Activated naive CD8-positive, alpha-beta T cell treated with anti-CD3 and anti-CD28 coated beads, Interleukin-2, amount 50 U/mL, for 24 hours (primary cell): ENCODE results near the gene LURAP1L.

ENCODE experiments used
- ATAC-seq: fragments of 150-1000 bp; cut with Tn5 transposase; one replicate; pipeline ENCODE4 v1.10.0; 2021
- DNase-seq: peaks from one replicate; pipeline ENCODE4 v3.0.0; 2021
- H3K27ac Mint-ChIP-seq: one replicate; pipeline ENCODE4 v1.8.0; 2021; ENCODE audit warnings: mild to moderate bottlenecking, mixed read lengths
- H3K27me3 Mint-ChIP-seq: one replicate; pipeline ENCODE4 v1.8.0; 2021; ENCODE audit warnings: mixed read lengths
- H3K36me3 Mint-ChIP-seq: one replicate; pipeline ENCODE4 v1.8.0; 2021; ENCODE audit warnings: low read depth, mixed read lengths
- H3K4me1 Mint-ChIP-seq: one replicate; pipeline ENCODE4 v1.8.0; 2021; ENCODE audit warnings: mixed read lengths
- H3K4me3 Mint-ChIP-seq: one replicate; pipeline ENCODE4 v1.8.0; 2021; ENCODE audit warnings: mild to moderate bottlenecking, moderate library complexity, mixed read lengths
- H3K9me3 Mint-ChIP-seq: one replicate; pipeline ENCODE4 v1.8.0; 2021; ENCODE audit warnings: mixed read lengths

Gene LURAP1L

GRCh38 chr9:12785941-12786340 is 11.1 kb downstream of the LURAP1L start:
- H3K36me3 Mint-ChIP-seq = no peaks in the 10 kb centered on the region
- no peaks in the 10 kb centered on the region for H3K4me1 Mint-ChIP-seq
- DNase-seq = no peak
- no peaks in the 10 kb centered on the region for H3K27me3 Mint-ChIP-seq
- H3K9me3 Mint-ChIP-seq = peaks cover 8% of the 10 kb centered on the region
- no peak overlapping the region for H3K27ac Mint-ChIP-seq
- H3K4me3 Mint-ChIP-seq = no peak overlapping the region
- no peak for ATAC-seq

- ATAC-seq (no peak), DNase-seq (no peak)
- no peaks in the 10 kb centered on the region for H3K4me1 Mint-ChIP-seq
- no peaks in the 10 kb centered on the region for H3K9me3 Mint-ChIP-seq
- no peaks in the 10 kb centered on the region for H3K36me3 Mint-ChIP-seq
- no peak overlapping the region for H3K4me3 Mint-ChIP-seq
- H3K27ac Mint-ChIP-seq = no peak overlapping the region
- H3K27me3 Mint-ChIP-seq = no peaks in the 10 kb centered on the region
Measured at GRCh38 chr9:12790001-12790400, 15.2 kb downstream of the LURAP1L start.

- Mint-ChIP-seq H3K27ac (no peak overlapping the region), H3K4me3 (no peak overlapping the region), H3K4me1 (no peaks in the 10 kb centered on the region), H3K9me3 (no peaks in the 10 kb centered on the region), H3K27me3 (no peaks in the 10 kb centered on the region), H3K36me3 (no peaks in the 10 kb centered on the region)
- DNase-seq (no peak), ATAC-seq (no peak)
Measured at GRCh38 chr9:12790883-12791282, 16.1 kb downstream of the LURAP1L start.

- DNase-seq (no peak), ATAC-seq (no peak)
- Mint-ChIP-seq H3K4me3 (no peak overlapping the region), H3K27ac (no peak overlapping the region), H3K27me3 (no peaks in the 10 kb centered on the region), H3K4me1 (no peaks in the 10 kb centered on the region), H3K36me3 (no peaks in the 10 kb centered on the region), H3K9me3 (no peaks in the 10 kb centered on the region)
Measured at GRCh38 chr9:12794101-12794799, 19.4 kb downstream of the LURAP1L start.

GRCh38 chr9:12796601-12797000 is 21.8 kb downstream of the LURAP1L start:
- ATAC-seq = no peak
- H3K36me3 Mint-ChIP-seq = no peaks in the 10 kb centered on the region
- H3K4me3 Mint-ChIP-seq = no peak overlapping the region
- no peaks in the 10 kb centered on the region for H3K9me3 Mint-ChIP-seq
- H3K27me3 Mint-ChIP-seq = no peaks in the 10 kb centered on the region
- DNase-seq = no peak
- H3K27ac Mint-ChIP-seq = no peak overlapping the region
- no peaks in the 10 kb centered on the region for H3K4me1 Mint-ChIP-seq

GRCh38 chr9:12797037-12797436 is 22.2 kb downstream of the LURAP1L start:
- DNase-seq = no peak
- Mint-ChIP-seq H3K36me3 (no peaks in the 10 kb centered on the region), H3K9me3 (no peaks in the 10 kb centered on the region), H3K4me1 (no peaks in the 10 kb centered on the region), H3K27me3 (no peaks in the 10 kb centered on the region), H3K4me3 (no peak overlapping the region), H3K27ac (no peak overlapping the region)
- no peak for ATAC-seq

- H3K27me3 Mint-ChIP-seq = no peaks in the 10 kb centered on the region
- ATAC-seq (no peak), DNase-seq (no peak)
- no peak overlapping the region for H3K27ac Mint-ChIP-seq
- H3K4me3 Mint-ChIP-seq = no peak overlapping the region
- H3K36me3 Mint-ChIP-seq = no peaks in the 10 kb centered on the region
- no peaks in the 10 kb centered on the region for H3K4me1 Mint-ChIP-seq
- H3K9me3 Mint-ChIP-seq = no peaks in the 10 kb centered on the region
Measured at GRCh38 chr9:12798066-12798770, 23.4 kb downstream of the LURAP1L start.

GRCh38 chr9:12801187-12801586 is 26.4 kb downstream of the LURAP1L start:
- Mint-ChIP-seq H3K9me3 (peaks cover 3% of the 10 kb centered on the region), H3K4me1 (no peaks in the 10 kb centered on the region), H3K4me3 (no peak overlapping the region), H3K27me3 (no peaks in the 10 kb centered on the region), H3K36me3 (no peaks in the 10 kb centered on the region), H3K27ac (no peak overlapping the region)
- DNase-seq = no peak
- ATAC-seq = no peak

- Mint-ChIP-seq H3K4me3 (no peak overlapping the region), H3K36me3 (no peaks in the 10 kb centered on the region), H3K4me1 (no peaks in the 10 kb centered on the region), H3K27ac (no peak overlapping the region), H3K9me3 (peaks cover 3% of the 10 kb centered on the region), H3K27me3 (no peaks in the 10 kb centered on the region)
- DNase-seq = no peak
- ATAC-seq = no peak
Measured at GRCh38 chr9:12801663-12802062, 26.8 kb downstream of the LURAP1L start.

GRCh38 chr9:12802093-12802492 is 27.3 kb downstream of the LURAP1L start:
- Mint-ChIP-seq H3K27ac (no peak overlapping the region), H3K9me3 (peaks cover 3% of the 10 kb centered on the region), H3K36me3 (no peaks in the 10 kb centered on the region), H3K27me3 (no peaks in the 10 kb centered on the region), H3K4me1 (no peaks in the 10 kb centered on the region), H3K4me3 (no peak overlapping the region)
- ATAC-seq = no peak
- DNase-seq = no peak

GRCh38 chr9:12808569-12808968 is 33.7 kb downstream of the LURAP1L start:
- H3K27me3 Mint-ChIP-seq = no peaks in the 10 kb centered on the region
- no peaks in the 10 kb centered on the region for H3K4me1 Mint-ChIP-seq
- H3K9me3 Mint-ChIP-seq = peaks cover 8% of the 10 kb centered on the region
- no peak for DNase-seq
- H3K36me3 Mint-ChIP-seq = no peaks in the 10 kb centered on the region
- H3K27ac Mint-ChIP-seq = no peak overlapping the region
- H3K4me3 Mint-ChIP-seq = no peak overlapping the region
- no peak for ATAC-seq

GRCh38 chr9:12809720-12810119 is 34.9 kb downstream of the LURAP1L start:
- Mint-ChIP-seq H3K27ac (no peak overlapping the region), H3K27me3 (no peaks in the 10 kb centered on the region), H3K4me3 (no peak overlapping the region), H3K36me3 (no peaks in the 10 kb centered on the region), H3K9me3 (peaks cover 8% of the 10 kb centered on the region), H3K4me1 (no peaks in the 10 kb centered on the region)
- ATAC-seq = no peak
- no peak for DNase-seq

GRCh38 chr9:12811935-12812334 is 37.1 kb downstream of the LURAP1L start:
- ATAC-seq = no peak
- Mint-ChIP-seq H3K27ac (no peak overlapping the region), H3K9me3 (peaks cover 10% of the 10 kb centered on the region), H3K27me3 (no peaks in the 10 kb centered on the region), H3K4me1 (no peaks in the 10 kb centered on the region), H3K36me3 (no peaks in the 10 kb centered on the region), H3K4me3 (no peak overlapping the region)
- no peak for DNase-seq

- no peaks in the 10 kb centered on the region for H3K4me1 Mint-ChIP-seq
- H3K9me3 Mint-ChIP-seq = peaks cover 17% of the 10 kb centered on the region
- no peaks in the 10 kb centered on the region for H3K36me3 Mint-ChIP-seq
- H3K27me3 Mint-ChIP-seq = no peaks in the 10 kb centered on the region
- DNase-seq (no peak), ATAC-seq (no peak)
- H3K27ac Mint-ChIP-seq = no peak overlapping the region
- no peak overlapping the region for H3K4me3 Mint-ChIP-seq
Measured at GRCh38 chr9:12812710-12813109, 37.9 kb downstream of the LURAP1L start.

- Mint-ChIP-seq H3K36me3 (no peaks in the 10 kb centered on the region), H3K27me3 (no peaks in the 10 kb centered on the region), H3K4me3 (no peak overlapping the region), H3K9me3 (peaks cover 15% of the 10 kb centered on the region), H3K4me1 (no peaks in the 10 kb centered on the region), H3K27ac (no peak overlapping the region)
- DNase-seq = no peak
- no peak for ATAC-seq
Measured at GRCh38 chr9:12813533-12813932, 38.7 kb downstream of the LURAP1L start.
